Left lobe of liver (tissue), 2 donors: ENCODE results near the gene MAP4K1. TPM values are rescaled to one million over a fixed set of nuclear protein-coding genes. Genes with fewer than 3 reads are reported as not detected.
"Not testable (repeated sequence)": the region's sequence is repeated elsewhere in the genome, so short reads cannot be mapped to it uniquely, and the experiment has no call there.

Experiments used
- ATAC-seq: fragments of 200-7000 bp; cut with Tn5 transposase; one replicate; pipeline ENCODE4 v1.9.1; 2020; ENCODE audit warnings: mild to moderate bottlenecking, moderate library complexity
- DNase-seq: peaks from one replicate; pipeline ENCODE4 v3.0.0-alpha.2; 2020; ENCODE audit warnings: low spot score
- total RNA-seq: library from RNA; stranded (reverse); gene quantifications from one replicate; pipeline ENCODE4 v1.2.1, GENCODE V29; 2021
- donor health status: DM: no; HTN: no; CAD: no; lungs with moderate emphysema.
- donor health status: DM: no; HTN: yes; CAD: no.

The MAP4K1 gene
- total RNA-seq, 1 donor from 2014 or later, result 3.5 TPM

DNA sequence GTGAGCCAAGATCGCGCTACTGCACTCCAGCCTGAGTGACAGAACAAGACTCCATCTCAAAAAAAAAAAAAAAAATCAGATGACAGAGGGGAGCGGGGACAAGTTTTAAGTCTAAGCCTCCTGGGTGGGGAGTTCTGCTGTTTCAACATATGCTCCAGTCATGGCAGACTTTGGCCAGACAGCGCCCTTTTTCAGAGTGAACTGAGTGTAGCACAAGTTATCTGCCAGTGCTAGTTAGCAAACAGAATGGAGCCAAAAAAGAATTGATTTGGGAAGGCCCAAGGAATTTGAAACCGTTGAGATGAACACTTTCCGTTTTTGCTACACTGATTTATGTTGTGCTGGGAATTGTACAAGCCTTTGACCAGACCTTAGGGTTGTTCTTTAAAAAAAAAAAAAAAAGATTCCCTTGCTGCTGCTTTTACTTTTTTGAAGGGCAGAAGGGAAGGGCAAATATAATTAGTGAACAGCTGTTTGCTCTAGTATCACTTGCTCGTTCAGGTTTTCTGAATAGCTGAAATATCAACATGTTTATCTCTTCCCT, 35.3 kb upstream of the MAP4K1 start:
- ATAC-seq, result peak; percentile 63
- peak; percentile 86 for DNase-seq

- no peak for ATAC-seq
- DNase-seq, result no peak
Observed at GRCh38 chr19:38650911-38651584, 33.3 kb upstream of the MAP4K1 start.

GRCh38 chr19:38650172-38650775, 32.5 kb upstream of the MAP4K1 start:
- DNase-seq (no peak), ATAC-seq (peak; percentile 9)

- ATAC-seq (peak; percentile 36), DNase-seq (peak; percentile 73)
Observed at GRCh38 chr19:38649305-38650171, 31.8 kb upstream of the MAP4K1 start.

DNA sequence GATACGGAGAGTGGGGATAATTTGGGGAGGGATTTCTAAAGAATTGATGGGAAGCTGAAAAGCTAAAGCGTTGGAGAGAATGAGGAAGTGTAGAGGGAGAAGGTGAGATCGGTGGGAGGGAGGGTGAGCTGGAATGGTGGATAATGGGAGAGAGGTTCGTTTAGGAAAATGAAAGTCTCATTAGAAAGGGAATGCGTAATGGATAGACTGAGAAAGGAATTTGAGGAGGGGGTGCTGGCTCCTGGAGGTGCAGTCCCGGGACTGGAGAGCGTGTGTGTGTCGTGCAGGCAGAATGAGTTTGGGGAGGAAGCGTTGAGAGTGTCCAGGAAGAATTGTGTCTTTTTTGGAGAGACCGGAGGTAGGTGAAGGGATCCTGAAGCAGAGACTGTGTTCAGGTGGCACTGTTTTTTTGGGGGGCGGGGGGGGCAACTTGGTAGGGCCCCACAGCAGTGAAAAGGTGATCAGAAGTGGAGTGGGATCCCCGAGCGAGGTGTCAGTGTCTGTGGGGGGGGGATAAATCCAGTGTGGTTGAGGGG, 31.1 kb upstream of the MAP4K1 start:
- DNase-seq, result no peak
- ATAC-seq, result no peak

- DNase-seq (no peak), ATAC-seq (no peak)
Observed at GRCh38 chr19:38647966-38648768, 30.4 kb upstream of the MAP4K1 start.

DNA sequence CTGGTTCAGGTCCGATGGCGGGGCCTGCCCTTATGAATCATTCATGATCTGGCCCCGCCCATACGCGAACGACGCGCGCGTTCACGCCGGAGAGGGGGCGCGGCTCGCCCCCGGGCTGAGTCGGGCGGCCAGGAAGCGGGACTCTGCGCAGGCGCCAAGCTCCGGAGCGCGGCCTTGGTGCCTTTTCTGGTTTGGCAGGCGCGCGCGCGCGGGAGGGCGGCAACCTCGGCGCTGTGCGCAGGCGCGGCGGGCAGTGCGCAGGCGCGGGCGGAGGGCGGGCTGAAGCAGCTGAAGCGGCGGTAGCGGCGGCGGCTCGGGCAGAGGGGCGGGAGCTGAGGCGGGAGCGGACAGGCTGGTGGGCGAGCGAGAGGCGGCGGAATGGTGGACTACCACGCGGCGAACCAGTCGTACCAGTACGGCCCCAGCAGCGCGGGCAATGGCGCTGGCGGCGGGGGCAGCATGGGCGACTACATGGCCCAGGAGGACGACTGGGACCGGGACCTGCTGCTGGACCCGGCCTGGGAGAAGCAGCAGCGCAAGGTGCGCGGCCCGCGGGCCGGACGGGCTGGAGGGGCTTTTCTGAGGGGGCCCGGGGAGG, 29.7 kb upstream of the MAP4K1 start, which contains the start of gene ACTN4:
TSS of gene ACTN4 (plus strand) at position 282 of the 598 bp plus-strand sequence. CDS start at position 379, 97 bp downstream.
- DNase-seq (peak; percentile 100), ATAC-seq (peak; percentile 86)

- DNase-seq (no peak), ATAC-seq (no peak)
Observed at GRCh38 chr19:38644719-38645118, 27.0 kb upstream of the MAP4K1 start.

DNA sequence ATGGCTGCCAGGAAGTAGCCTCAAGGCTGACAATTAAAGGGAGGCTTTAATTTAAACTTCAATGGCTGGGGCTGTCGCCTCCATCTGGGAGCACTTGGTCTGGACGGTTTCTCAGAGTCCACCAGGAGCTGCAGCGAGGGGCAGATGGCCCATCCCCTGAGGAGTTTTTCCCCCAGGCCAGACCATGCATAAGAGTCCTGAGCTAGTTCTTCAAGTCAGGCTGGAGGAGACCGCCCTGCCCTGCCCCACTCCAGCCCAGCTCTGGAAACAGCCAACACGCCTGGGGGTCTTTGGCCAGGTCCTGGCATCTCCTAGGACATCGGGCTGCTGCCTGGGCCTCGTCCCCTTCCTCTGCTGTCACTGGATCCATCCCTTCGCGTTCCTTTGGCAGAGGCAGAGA, 24.4 kb upstream of the MAP4K1 start:
- ATAC-seq (no peak), DNase-seq (no peak)

GRCh38 chr19:38640368-38640767, 22.6 kb upstream of the MAP4K1 start:
- DNase-seq, result no peak
- ATAC-seq, result peak; percentile 26

DNA sequence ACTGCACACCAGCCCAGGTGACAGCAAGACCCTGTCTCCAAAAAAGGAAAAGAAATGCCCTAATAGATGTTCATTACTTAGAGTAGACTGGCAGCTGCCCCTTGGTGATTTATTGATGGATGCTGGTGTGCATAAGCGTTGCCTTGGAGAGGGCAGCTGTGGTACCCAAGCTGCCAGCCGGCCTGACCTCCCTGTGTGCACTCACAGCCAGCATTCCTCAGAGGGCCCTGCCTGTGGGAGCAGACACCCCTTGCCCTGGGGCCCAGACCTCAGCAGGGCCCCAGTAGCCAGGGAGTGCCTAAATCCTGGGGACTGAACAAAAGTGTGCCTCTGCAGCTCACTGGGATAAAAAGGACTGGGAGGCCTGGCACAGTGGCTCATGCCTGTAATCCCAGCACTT, 21.9 kb upstream of the MAP4K1 start:
- no peak for ATAC-seq
- DNase-seq, result no peak

GRCh38 chr19:38638461-38638860, 20.7 kb upstream of the MAP4K1 start:
- ATAC-seq (no peak), DNase-seq (no peak)

DNA sequence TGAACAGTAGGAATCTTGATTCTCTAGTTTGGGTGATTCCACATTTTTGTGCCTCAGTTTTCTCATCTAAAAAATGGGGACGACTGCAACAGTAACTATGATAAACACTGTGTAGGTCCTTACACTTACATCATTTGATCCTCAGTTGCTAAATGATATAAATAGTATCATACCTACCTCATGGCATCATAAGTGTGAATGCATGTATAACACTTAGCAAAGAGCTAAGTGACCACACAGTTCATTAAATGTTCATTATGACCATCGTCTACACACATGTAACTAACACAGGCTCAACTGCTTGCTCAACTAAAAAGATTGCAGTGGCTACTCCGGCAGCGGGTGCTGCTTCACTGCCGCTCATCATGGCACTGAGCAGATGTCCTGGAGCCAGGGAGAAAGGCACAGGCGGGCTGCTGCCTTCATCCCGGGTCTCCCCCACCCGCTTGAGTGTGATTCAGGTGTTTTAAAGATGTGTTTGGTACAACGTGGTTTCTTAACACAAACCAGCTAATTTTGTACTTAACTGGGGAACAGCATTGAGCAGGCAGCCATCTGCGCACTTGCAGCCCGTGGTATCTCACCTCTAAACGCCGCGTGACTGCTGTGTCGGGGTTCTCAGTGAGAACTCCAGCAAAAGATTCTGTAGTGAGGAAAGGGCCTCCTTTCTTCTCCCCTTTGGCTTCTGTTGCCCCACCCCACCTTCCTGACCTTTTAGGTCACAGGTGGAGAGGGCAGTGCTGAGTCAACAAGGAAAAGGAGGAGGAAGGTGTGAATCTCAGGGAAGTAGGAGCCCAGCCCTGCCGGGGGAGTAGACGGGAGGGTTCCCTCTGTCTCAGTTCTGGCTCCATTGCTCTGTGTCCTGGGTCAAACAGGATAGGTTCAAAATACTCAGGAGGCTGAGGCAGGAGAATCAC, 18.0 kb upstream of the MAP4K1 start:
- no peak for DNase-seq
- ATAC-seq, result no peak

DNA sequence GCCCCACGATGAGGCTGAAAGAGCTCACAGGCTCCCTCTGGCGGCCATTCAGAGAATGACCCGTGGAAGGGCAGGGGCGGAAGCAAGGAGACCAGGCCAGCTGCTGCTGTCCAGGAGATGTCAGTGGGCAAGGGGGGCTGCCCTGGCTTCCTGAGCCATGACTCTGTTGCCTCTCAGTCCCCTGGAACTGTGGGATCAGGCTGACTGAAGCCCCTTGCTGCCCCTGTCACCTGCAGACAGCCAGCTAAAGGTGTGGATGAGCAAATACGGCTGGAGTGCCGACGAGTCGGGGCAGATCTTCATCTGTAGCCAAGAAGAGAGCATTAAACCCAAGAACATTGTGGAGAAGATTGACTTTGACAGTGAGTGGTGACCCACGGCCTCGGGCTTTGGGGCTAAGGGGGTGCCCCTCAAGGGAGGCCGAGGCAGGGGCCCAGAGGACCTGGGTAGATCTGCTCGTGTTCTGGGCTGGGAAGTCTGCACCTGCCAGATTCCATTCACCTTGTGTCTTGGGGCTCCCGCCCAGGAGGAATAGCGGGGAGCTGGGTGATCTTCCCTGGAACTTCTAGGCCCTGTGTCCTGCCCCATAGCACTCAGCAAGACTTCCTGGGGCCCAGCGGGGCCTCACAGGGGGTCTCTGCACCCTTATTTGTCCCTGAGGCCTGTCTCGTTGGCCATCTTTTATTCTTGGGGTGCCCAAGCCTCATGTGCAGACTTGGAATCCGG, 17.2 kb upstream of the MAP4K1 start:
- DNase-seq, result peak; percentile 72
- ATAC-seq, result peak; percentile 91

GRCh38 chr19:38632476-38633213, 14.9 kb upstream of the MAP4K1 start:
- DNase-seq (no peak), ATAC-seq (no peak)

DNA sequence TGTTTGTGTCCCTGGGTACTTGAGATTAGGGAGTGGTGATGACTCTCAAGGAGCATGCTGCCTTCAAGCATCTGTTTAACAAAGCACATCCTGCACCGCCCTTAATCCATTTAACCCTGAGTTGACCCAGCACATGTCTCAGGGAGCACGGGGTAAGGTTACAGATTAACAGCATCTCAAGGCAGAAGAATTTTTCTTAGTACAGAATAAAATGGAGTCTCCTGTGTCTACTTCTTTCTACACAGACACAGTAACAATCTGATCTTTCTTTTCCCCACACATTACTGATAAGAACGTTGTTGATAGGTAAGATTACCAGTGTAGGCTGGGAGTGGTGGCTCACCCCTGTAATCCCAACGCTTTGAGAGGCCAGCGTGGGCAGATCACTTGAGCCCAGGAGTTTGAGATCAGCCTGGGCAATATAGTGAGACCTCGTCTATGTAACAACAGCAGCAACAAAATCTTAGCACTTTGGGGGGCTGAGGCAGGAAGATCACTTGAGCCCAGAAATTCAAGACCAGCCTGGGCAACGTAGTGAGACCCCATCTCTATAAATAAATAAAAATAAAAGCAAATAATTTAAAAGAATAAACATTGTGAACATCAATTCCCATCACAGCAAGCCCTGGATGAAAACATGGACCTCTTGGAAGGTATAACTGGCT, 14.2 kb upstream of the MAP4K1 start:
- not testable (repeated sequence) for DNase-seq, ATAC-seq

GRCh38 chr19:38631301-38631700, 13.5 kb upstream of the MAP4K1 start:
- not testable (repeated sequence) for DNase-seq, ATAC-seq
